ENCODE results near the gene RAI1.

The RAI1 gene

GRCh38 chr17:17749921-17750320, 68.7 kb downstream of the RAI1 start:
- CTCF ChIA-PET, result interaction anchor here (1.8 kb wide), 1 partner anchor 70 kb away, joined by 5 read pairs; no protein-coding TSS in a partner anchor
- DNase-seq (ENCODE audit: extremely low spot score), result peak; percentile 68
- POLR2A ChIA-PET, result no interaction called here
- TF ChIP-seq SUZ12 (IDR thresholded peaks at IDR 0.05), result no peak
- no peak for TF ChIP-seq ZNF384 (IDR thresholded peaks at IDR 0.05)
- TF ChIP-seq PKNOX1 (IDR thresholded peaks at IDR 0.05), result peak; percentile 74

- ChIA-PET POLR2A (no interaction called here), CTCF (interaction anchor here (1.8 kb wide), 1 partner anchor 71 kb away, joined by 5 read pairs; no protein-coding TSS in a partner anchor)
- no peak for DNase-seq (ENCODE audit: extremely low spot score)
- TF ChIP-seq FOXM1 (IDR thresholded peaks at IDR 0.05; ENCODE audit: borderline replicate concordance), result no peak
- no peak for TF ChIP-seq SUZ12 (IDR thresholded peaks at IDR 0.05)
- 0 out of 2 replicates have a peak, but pooled peaks have one; percentile 14 for TF ChIP-seq PKNOX1 (IDR thresholded peaks at IDR 0.05)
- no peak for TF ChIP-seq NFRKB (IDR thresholded peaks at IDR 0.05)
- TF ChIP-seq ARNT (IDR thresholded peaks at IDR 0.05), result no peak
- TF ChIP-seq FOXA1 (IDR thresholded peaks at IDR 0.05), result no peak
- no peak for TF ChIP-seq ZNF384 (IDR thresholded peaks at IDR 0.05)
- TF ChIP-seq FOXK2 (IDR thresholded peaks at IDR 0.05), result no peak
Measured at GRCh38 chr17:17750881-17751280, 69.6 kb downstream of the RAI1 start.

DNA sequence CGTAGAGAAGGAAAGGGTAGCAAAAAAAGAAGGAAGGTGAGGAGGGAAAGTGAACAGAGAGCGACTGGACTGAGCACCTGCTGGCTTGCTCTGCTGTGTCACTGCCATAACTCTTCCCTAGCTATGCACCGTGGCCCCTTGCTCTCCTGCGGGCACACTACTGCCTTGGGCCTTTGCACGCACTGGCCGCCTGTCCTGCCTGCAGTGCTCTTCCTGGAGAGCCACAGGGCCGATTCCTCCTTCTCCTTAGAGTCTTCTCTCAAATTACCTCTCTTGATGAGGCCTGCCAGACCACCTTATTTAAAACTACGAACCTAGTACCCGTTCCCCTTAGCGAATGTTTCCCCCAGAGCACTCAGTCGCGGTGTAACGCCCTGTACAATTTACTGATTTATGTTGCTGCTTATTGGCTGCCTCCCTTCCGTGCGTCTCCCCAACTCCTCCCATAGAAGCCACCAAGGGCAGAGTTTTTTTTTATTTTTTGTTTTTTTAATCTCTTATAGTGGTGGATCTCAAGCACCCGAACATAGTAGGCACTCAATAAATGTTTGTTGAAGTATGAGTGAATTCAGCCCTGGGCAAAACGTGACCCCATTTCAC, 70.3 kb downstream of the RAI1 start:
- ChIA-PET CTCF (no interaction called here), POLR2A (no interaction called here)
- TF ChIP-seq SUZ12 (IDR thresholded peaks at IDR 0.05), result no peak
- TF ChIP-seq ELF4 (IDR thresholded peaks at IDR 0.05), result no peak
- no peak for TF ChIP-seq PKNOX1 (IDR thresholded peaks at IDR 0.05)
- no peak for TF ChIP-seq CTBP1 (IDR thresholded peaks at IDR 0.05; ENCODE audit: borderline replicate concordance)
- no peak for TF ChIP-seq ZNF384 (IDR thresholded peaks at IDR 0.05)
- TF ChIP-seq LEF1 (IDR thresholded peaks at IDR 0.05; ENCODE audit: borderline replicate concordance), result no peak
- no peak for TF ChIP-seq FOXM1 (IDR thresholded peaks at IDR 0.05; ENCODE audit: borderline replicate concordance)
- TF ChIP-seq FOXK2 (IDR thresholded peaks at IDR 0.05), result no peak
- no peak for TF ChIP-seq HDGF (IDR thresholded peaks at IDR 0.05; ENCODE audit: borderline replicate concordance)
- no peak for TF ChIP-seq BHLHE40 (IDR thresholded peaks at IDR 0.05; ENCODE audit: borderline replicate concordance)
- no peak for TF ChIP-seq SP1 (IDR thresholded peaks at IDR 0.05)
- no peak for TF ChIP-seq ARNT (IDR thresholded peaks at IDR 0.05)
- TF ChIP-seq L3MBTL2 (conservative IDR thresholded peaks at IDR 0.05), result no peak
- DNase-seq (ENCODE audit: extremely low spot score), result no peak

DNA sequence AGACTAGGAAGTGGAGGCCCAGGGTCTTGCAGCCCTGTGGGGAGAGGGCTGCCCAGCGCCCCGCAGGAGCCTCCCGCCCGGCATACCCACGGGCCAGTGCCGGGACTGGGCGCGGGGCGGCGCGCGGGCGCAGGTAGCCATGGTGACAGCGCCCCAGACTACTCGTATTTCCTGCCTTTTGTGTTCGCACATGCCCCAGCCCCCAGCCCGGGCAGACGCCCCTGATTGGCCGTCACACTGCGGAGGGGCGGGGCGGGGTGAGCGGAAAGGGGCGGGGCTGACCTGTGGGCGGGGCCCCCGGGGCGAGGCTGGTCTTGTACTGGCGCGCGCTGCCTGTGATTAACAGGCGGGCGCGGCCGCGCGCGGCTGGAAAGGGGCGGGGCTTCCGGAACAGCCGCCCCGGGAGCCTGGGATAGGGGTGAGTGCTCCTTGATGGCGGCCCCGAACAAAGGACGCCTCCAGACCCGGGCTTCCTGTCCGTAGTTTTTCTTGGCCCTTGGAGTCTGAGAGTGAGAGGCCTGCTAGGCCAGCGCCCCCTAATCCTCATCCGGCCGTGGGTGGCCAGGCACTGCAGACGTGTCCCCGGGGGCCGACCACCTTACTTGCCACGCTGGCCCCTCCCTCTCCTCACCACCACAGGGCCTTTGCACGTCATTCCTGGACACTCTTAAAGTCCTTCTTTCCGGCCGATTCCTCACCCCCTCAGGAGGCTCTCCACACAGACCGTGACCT, 71.0 kb downstream of the RAI1 start:
- TF ChIP-seq PKNOX1 (IDR thresholded peaks at IDR 0.05) (peak; percentile 78), FOXK2 (IDR thresholded peaks at IDR 0.05) (no peak)
- ChIA-PET POLR2A (no interaction called here), CTCF (no interaction called here)
- DNase-seq (ENCODE audit: extremely low spot score), result peak; percentile 98

DNA sequence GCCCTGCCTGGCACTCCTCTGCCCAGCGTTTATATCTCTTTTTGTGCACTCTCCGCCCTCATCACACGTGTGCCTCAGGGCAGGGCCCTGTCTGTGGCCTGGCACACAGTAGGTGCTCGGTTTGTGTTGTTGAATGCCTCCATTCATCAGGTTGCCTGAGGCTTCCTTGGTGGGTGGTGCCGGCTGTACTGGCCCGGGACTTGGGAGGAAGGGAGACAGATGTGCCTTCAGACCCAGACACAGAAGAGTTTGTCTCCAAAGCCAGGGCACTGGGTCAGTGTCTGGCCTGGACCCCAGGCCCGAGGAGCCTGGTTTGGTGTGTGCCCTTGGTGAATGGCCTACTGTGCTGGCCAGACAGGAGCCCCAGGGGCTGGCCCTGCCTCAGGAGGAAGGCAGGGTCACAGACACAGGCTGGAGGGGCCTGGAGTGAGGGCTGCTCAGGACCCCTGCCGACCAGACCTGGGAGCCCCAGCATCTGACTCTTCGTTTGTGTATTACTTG, 71.6 kb downstream of the RAI1 start:
- no peak for DNase-seq (ENCODE audit: extremely low spot score)
- ChIA-PET POLR2A (no interaction called here), CTCF (no interaction called here)
- TF ChIP-seq NFRKB (IDR thresholded peaks at IDR 0.05), result no peak
- no peak for TF ChIP-seq FOXM1 (IDR thresholded peaks at IDR 0.05; ENCODE audit: borderline replicate concordance)
- no peak for TF ChIP-seq PKNOX1 (IDR thresholded peaks at IDR 0.05)
- no peak for TF ChIP-seq HDGF (IDR thresholded peaks at IDR 0.05; ENCODE audit: borderline replicate concordance)
- no peak for TF ChIP-seq SP1 (IDR thresholded peaks at IDR 0.05)

Data from HEK293T (cell line).